K562 (cell line): ENCODE measurements around the gene IFIT5. TPM values are rescaled to one million over a fixed set of nuclear protein-coding genes. Genes with fewer than 3 reads are reported as not detected.
A peak's percentile ranks its signal among the peaks of the same experiment; 100 is the strongest.
"Not testable (repeated sequence)": the region's sequence is repeated elsewhere in the genome, so short reads cannot be mapped to it uniquely, and the experiment has no call there.

Source experiments
- ATAC-seq: fragments of 200-7000 bp; cut with Tn5 transposase; 3 replicates; pipeline ENCODE4 v1.9.1; 2020; ENCODE audit warnings: moderate library complexity
- BruUV-seq: library from RNA; stranded (reverse); fragments of 400-500 nt; replicated peaks from 2 replicates; lab custom pipeline; 2021; lab: Mats Ljungman, UMichigan
- CTCF ChIA-PET: fragments of 300-600 bp; formaldehyde crosslinking; extraction: SDS; loops from one replicate; lab custom pipeline; 2021; ENCODE audit warnings: low intra/inter-chr PET ratio; lab: Yijun Ruan, JAX
- POLR2A ChIA-PET: fragments of 300-600, 350-650 bp; sonication (Branson Sonifier 250); formaldehyde crosslinking; extraction: SDS; loops from one replicate; lab custom pipeline; 2021; ENCODE audit warnings: antibody characterized with exemption, inconsistent platforms; lab: Yijun Ruan, JAX
- DNase-seq, 4 experiments: peaks; one replicate each; pipeline versions ENCODE4 v3.0.0 to v3.0.0-alpha.2; 2011 to 2018; ENCODE audit warnings: low spot score in 3 of 4, mixed read lengths in 3 of 4; ENCODE audit errors: extremely low read depth in 1 of 4
- FAIRE-seq: peaks from 2 replicates; lab custom pipeline; 2011; peaks lifted over from hg19 to GRCh38; lab: Jason Lieb, UNC
- H2AFZ ChIP-seq: 2 replicates; pipeline ENCODE4 v1.6.0; 2011; ENCODE audit warnings: low read depth, low read length, control low read depth, inconsistent platforms
- H3K27ac ChIP-seq: fragments of 200-600 bp; 3 replicates; pipeline ENCODE4 v1.8.0; 2011; ENCODE audit warnings: low read depth, mild to moderate bottlenecking, control low read depth, inconsistent platforms, low read length, moderate library complexity, mixed read lengths; ENCODE audit errors: extremely low read depth
- H3K27me3 ChIP-seq, 2 experiments: fragments of 300-600 bp in 1 of 2; 2 replicates in 1 of 2; 3 replicates in 1 of 2; pipeline versions ENCODE4 v1.6.0 to v1.8.0; 2011; ENCODE audit warnings: inconsistent platforms in 2 of 2, low read length in 2 of 2, mild to moderate bottlenecking in 1 of 2, mixed read lengths in 1 of 2, moderate library complexity in 1 of 2; ENCODE audit not compliant: control insufficient read depth in 2 of 2, insufficient read depth in 2 of 2
- H3K36me3 ChIP-seq: fragments of 300-600 bp; 3 replicates; pipeline ENCODE4 v1.8.0; 2011; ENCODE audit warnings: mild to moderate bottlenecking, low read length, inconsistent platforms; ENCODE audit not compliant: control insufficient read depth, insufficient read depth
- H3K4me1 ChIP-seq, 2 experiments: fragments of 200-600 bp in 1 of 2; replicated peaks in 1 of 2; 2 replicates in 1 of 2; 3 replicates in 1 of 2; pipeline versions ENCODE4 v1.5.1 to v1.8.0; 2011; ENCODE audit warnings: inconsistent platforms in 2 of 2, low read length in 2 of 2, mild to moderate bottlenecking in 1 of 2, mixed read lengths in 1 of 2, moderate library complexity in 1 of 2; ENCODE audit not compliant: control insufficient read depth in 2 of 2, insufficient read depth in 2 of 2
- H3K4me2 ChIP-seq: 2 replicates; pipeline ENCODE4 v1.6.1; 2011; ENCODE audit warnings: low read length, control low read depth, inconsistent platforms, mixed read lengths; ENCODE audit not compliant: insufficient read depth
- H3K4me3 ChIP-seq: fragments of 200-600 bp; sonication (generic), shearing (Covaris generic); 2 replicates; pipeline ENCODE4 v1.5.1; 2016; ENCODE audit warnings: control low read depth, inconsistent platforms
- H3K79me2 ChIP-seq: fragments of 200-600 bp; 3 replicates; pipeline ENCODE4 v1.8.0; 2011; ENCODE audit warnings: low read length, inconsistent platforms; ENCODE audit not compliant: control insufficient read depth, insufficient read depth
- H3K9ac ChIP-seq, 2 experiments: 2 replicates each; pipeline versions ENCODE4 v1.6.0 to v1.6.1; 2011; ENCODE audit warnings: low read depth in 2 of 2, low read length in 2 of 2, control low read depth in 1 of 2, inconsistent platforms in 1 of 2, mild to moderate bottlenecking in 1 of 2, mixed read lengths in 1 of 2; ENCODE audit not compliant: insufficient read depth in 1 of 2
- H3K9me1 ChIP-seq: one replicate; pipeline ENCODE4 v1.6.0; 2011; ENCODE audit warnings: inconsistent platforms, mild to moderate bottlenecking, low read length, moderate library complexity; ENCODE audit not compliant: control insufficient read depth, insufficient read depth
- H3K9me3 ChIP-seq: replicated peaks from 2 replicates; pipeline ENCODE4 v1.5.1; 2011; ENCODE audit warnings: low read depth, low read length, inconsistent platforms; ENCODE audit not compliant: control insufficient read depth, insufficient read depth
- H4K20me1 ChIP-seq: replicated peaks from 2 replicates; pipeline ENCODE4 v1.6.1; 2011; ENCODE audit warnings: low read length, inconsistent platforms, mixed read lengths; ENCODE audit not compliant: control insufficient read depth, insufficient read depth
- NFIC ChIP-seq: fragments of 450-650 bp; IDR thresholded peaks from 2 replicates; pipeline ENCODE4 v1.6.1; 2017; ENCODE audit warnings: mild to moderate bottlenecking, inconsistent platforms
- ZNF79 ChIP-seq: fragments of 250-450 bp; sonication (Bioruptor Pico); IDR thresholded peaks from 2 replicates; pipeline ENCODE4 v1.4.0; 2020; ENCODE audit warnings: low read depth, mild to moderate bottlenecking, moderate library complexity
- WGBS: fragments of 100-300 bp; shearing (Covaris generic); methylation state at CpG from one replicate; pipeline ENCODE4 v1.1.6; 2016; ENCODE audit warnings: low coverage, mixed read lengths; ENCODE audit not compliant: insufficient coverage; ENCODE audit errors: missing lambda C conversion rate; 5-methylcytosine and 5-hydroxymethylcytosine counted together
- in situ Hi-C: fragments of 300-500 bp; cut with MboI; formaldehyde crosslinking; loops from 4 replicates; pipeline ENCODE4 v1.15.0; 2018; ENCODE audit warnings: inconsistent platforms, mixed read lengths
- intact Hi-C: fragments of 100-400 bp; cut with micrococcal nuclease; formaldehyde crosslinking; loops from 2 replicates; pipeline ENCODE4 v1.14.2; 2022
- polyA plus RNA-seq, 8 experiments: library from polyadenylated mRNA; depleted of rRNA in 4 of 8; stranded (reverse) in 5 of 8; unstranded in 3 of 8; fragments of >200 nt; fragmentation: Nextera tagmentation in 2 of 8; fragmentation: Illumina TruSeq in 1 of 8; extraction: Ambion mirVana in 2 of 8; extraction: Trizol in 1 of 8; gene quantifications; 2 replicates each; pipeline versions ENCODE4 v1.2.1 to v1.2.3, GENCODE V29; 2011 to 2014; ENCODE audit warnings: inconsistent platforms in 1 of 8, missing spikeins in 1 of 8
- total RNA-seq, 7 experiments: library from RNA; depleted of rRNA in 6 of 7; stranded (reverse); fragments of >200 nt in 6 of 7; fragmentation: Illumina TruSeq in 2 of 7; extraction: Trizol in 2 of 7; gene quantifications; 2 replicates each; pipeline versions ENCODE4 v1.2.1 to v1.2.3, GENCODE V29; 2011 to 2021; ENCODE audit warnings: low replicate concordance in 1 of 7

IFIT5 gene
- total and polyA plus RNA-seq, 9 of the 15 experiments (the other 6 are each of a cell fraction or from before 2014, with no cell fraction given), result 0.04 to 0.11 (median 0.06) TPM; not detected in 5

- Histone ChIP-seq H4K20me1 (no peaks in the 10 kb centered on the region), H3K9ac (no peak overlapping the region), H3K4me1 (peaks cover 0 to 8% of the 10 kb centered on the region in 2 experiments; a peak in 3 of 5 replicates), H3K9me3 (no peaks in the 10 kb centered on the region), H3K27ac (no peak overlapping the region), H3K4me2 (no peak overlapping the region), H3K79me2 (no peaks in the 10 kb centered on the region), H3K36me3 (no peaks in the 10 kb centered on the region), H3K27me3 (no peaks in the 10 kb centered on the region), H2AFZ (peak overlapping the region; percentile 40; the same call in 1 of the 2 replicates), H3K9me1 (no peaks in the 10 kb centered on the region), H3K4me3 (no peak overlapping the region)
- no peak for DNase-seq
- 35% methylated on average over 5 of the region's 5 CpGs for WGBS
- intact Hi-C loops (no loop called here), in situ Hi-C loops (no loop called here)
- ATAC-seq, result no peak
- POLR2A ChIA-PET, result no interaction called here
- no peak for FAIRE-seq
- BruUV-seq, result no TSS peak
- CTCF ChIA-PET, result no interaction called here
- TF ChIP-seq NFIC, result peak; percentile 60
- no peak for TF ChIP-seq ZNF79 (CRISPR knock-in tag)
Measured at GRCh38 chr10:89390476-89391225, 23.7 kb upstream of the IFIT5 start.

GRCh38 chr10:89391226-89391576, 23.2 kb upstream of the IFIT5 start:
- intact Hi-C loops, H3K27ac ChIP-seq, H3K4me2 ChIP-seq, CTCF ChIA-PET, ATAC-seq, H3K9me1 ChIP-seq, H3K9ac ChIP-seq, FAIRE-seq, H2AFZ ChIP-seq, BruUV-seq, in situ Hi-C loops, DNase-seq, H3K79me2 ChIP-seq, H4K20me1 ChIP-seq, H3K4me3 ChIP-seq, H3K36me3 ChIP-seq, H3K9me3 ChIP-seq, H3K4me1 ChIP-seq, H3K27me3 ChIP-seq: not testable (repeated sequence)
- POLR2A ChIA-PET, result interaction anchor here (0.6 kb wide), 1 partner anchor 129 kb away, joined by 3 read pairs; no protein-coding TSS in a partner anchor
- WGBS, result 73% methylated on average over 3 of the region's 4 CpGs
